HepG2 (cell line): ENCODE results near the gene BTRC. TPM values are rescaled to one million over a fixed set of nuclear protein-coding genes. Genes with fewer than 3 reads are reported as not detected.

ENCODE experiments used
- ATAC-seq: fragments of 200-7000 bp; cut with Tn5 transposase; 3 replicates; pipeline ENCODE4 v1.9.1; 2020; ENCODE audit warnings: mild to moderate bottlenecking, moderate library complexity
- BruUV-seq: library from RNA; stranded (reverse); fragments of 400-500 nt; replicated peaks from 2 replicates; lab custom pipeline; 2021; lab: Mats Ljungman, UMichigan
- CTCF ChIA-PET: fragments of 300-600 bp; formaldehyde crosslinking; extraction: SDS; loops from one replicate; lab custom pipeline; 2021; ENCODE audit warnings: low total read pairs, inconsistent platforms, low intra/inter-chr PET ratio; lab: Yijun Ruan, JAX
- POLR2A ChIA-PET: fragments of 350-600 bp; sonication (Branson Sonifier 250); formaldehyde crosslinking; loops from one replicate; lab custom pipeline; 2020; ENCODE audit warnings: antibody characterized with exemption, inconsistent platforms; lab: Yijun Ruan, JAX
- DNase-seq: peaks from one replicate; pipeline ENCODE4 v3.0.0-alpha.2; 2015; ENCODE audit warnings: low spot score
- FAIRE-seq: peaks from 3 replicates; lab custom pipeline; 2011; peaks lifted over from hg19 to GRCh38; lab: Jason Lieb, UNC
- H2AFZ ChIP-seq: one replicate; pipeline ENCODE4 v1.6.1; 2011; ENCODE audit warnings: low read length, inconsistent platforms
- H3K27ac ChIP-seq: fragments of 300-600 bp; 3 replicates; pipeline ENCODE4 v1.8.0; 2011; ENCODE audit warnings: mixed run types, mild to moderate bottlenecking, mixed read lengths, low read length, inconsistent platforms; ENCODE audit not compliant: insufficient read depth; ENCODE audit errors: extremely low read length
- H3K27me3 ChIP-seq, 2 experiments: fragments of 200-600 bp in 1 of 2; 2 replicates in 1 of 2; 3 replicates in 1 of 2; pipeline versions ENCODE4 v1.6.0 to v1.8.0; 2011; ENCODE audit warnings: low read length in 2 of 2, mild to moderate bottlenecking in 2 of 2, moderate library complexity in 2 of 2, inconsistent platforms in 1 of 2; ENCODE audit not compliant: insufficient read depth in 2 of 2, control insufficient read depth in 1 of 2
- H3K36me3 ChIP-seq, 2 experiments: fragments of 200-600 bp in 1 of 2; replicated peaks in 1 of 2; 2 replicates in 1 of 2; 3 replicates in 1 of 2; pipeline versions ENCODE4 v1.5.1 to v1.8.0; 2011; ENCODE audit warnings: low read length in 2 of 2, inconsistent platforms in 1 of 2; ENCODE audit not compliant: insufficient read depth in 2 of 2, control insufficient read depth in 1 of 2
- H3K4me1 ChIP-seq: 2 replicates; pipeline ENCODE4 v1.5.1; 2012; ENCODE audit warnings: low read length, inconsistent platforms; ENCODE audit not compliant: insufficient read depth
- H3K4me2 ChIP-seq: 2 replicates; pipeline ENCODE4 v1.6.0; 2011; ENCODE audit warnings: low read depth, low read length, inconsistent platforms
- H3K4me3 ChIP-seq, 3 experiments: fragments of 200-600 bp in 1 of 3; sonication (generic), shearing (Covaris generic) in 1 of 3; replicated peaks in 1 of 3; 2 replicates each; pipeline ENCODE4 v1.5.1; 2011 to 2016; ENCODE audit warnings: low read length in 3 of 3, inconsistent platforms in 2 of 3, low read depth in 2 of 3, mild to moderate bottlenecking in 2 of 3, control low read depth in 1 of 3, mixed read lengths in 1 of 3; ENCODE audit not compliant: insufficient read depth in 1 of 3
- H3K79me2 ChIP-seq: one replicate; pipeline ENCODE4 v1.6.1; 2011; ENCODE audit warnings: low read length, inconsistent platforms; ENCODE audit not compliant: insufficient read depth
- H3K9ac ChIP-seq: 2 replicates; pipeline ENCODE4 v1.6.0; 2011; ENCODE audit warnings: mild to moderate bottlenecking, low read depth, low read length, inconsistent platforms; ENCODE audit not compliant: insufficient read depth
- H3K9me3 ChIP-seq: 2 replicates; pipeline ENCODE4 v1.5.1; 2012; ENCODE audit warnings: mild to moderate bottlenecking, low read length
- H4K20me1 ChIP-seq: 2 replicates; pipeline ENCODE4 v1.6.0; 2011; ENCODE audit warnings: inconsistent platforms, mild to moderate bottlenecking, low read length, moderate library complexity; ENCODE audit not compliant: insufficient read depth
- ATF7 ChIP-seq, 2 experiments: fragments of 450-650 bp in 1 of 2; sonication (generic) in 1 of 2; formaldehyde crosslinking in 1 of 2; IDR thresholded peaks; 2 replicates each; pipeline versions ENCODE4 v1.4.0 to v1.6.1; 2016 to 2020; ENCODE audit warnings: antibody characterized with exemption in 1 of 2, mild to moderate bottlenecking in 1 of 2, missing genetic modification reagents in 1 of 2
- GZF1 ChIP-seq: sonication (generic); formaldehyde crosslinking; IDR thresholded peaks from 2 replicates; pipeline ENCODE4 v1.5.1; 2020; ENCODE audit warnings: mild to moderate bottlenecking, missing genetic modification reagents
- HDAC1 ChIP-seq: sonication (generic); formaldehyde crosslinking; IDR thresholded peaks from 2 replicates; pipeline ENCODE4 v1.5.1; 2020; ENCODE audit warnings: mild to moderate bottlenecking, missing genetic modification reagents
- HNRNPK ChIP-seq: fragments of 200-400 bp; formaldehyde crosslinking; IDR thresholded peaks from 2 replicates; pipeline ENCODE4 v1.6.1; 2018; ENCODE audit warnings: low read length, low read depth, moderate library complexity, mild to moderate bottlenecking; ENCODE audit not compliant: poor library complexity, severe bottlenecking
- LCORL ChIP-seq, 2 experiments: fragments of 450-650 bp in 1 of 2; sonication (generic) in 1 of 2; formaldehyde crosslinking in 1 of 2; IDR thresholded peaks; 2 replicates each; pipeline versions ENCODE4 v1.5.0 to v1.6.1; 2017 to 2020; ENCODE audit warnings: antibody characterized with exemption in 1 of 2, missing genetic modification reagents in 1 of 2
- SMC3 ChIP-seq: IDR thresholded peaks from 2 replicates; pipeline ENCODE4 v1.6.1; 2011; ENCODE audit warnings: low read length, improper control_type of control experiment
- ZBTB21 ChIP-seq: sonication (generic); formaldehyde crosslinking; IDR thresholded peaks from 2 replicates; pipeline ENCODE4 v1.4.0; 2020; ENCODE audit warnings: missing genetic modification reagents
- ZMYM4 ChIP-seq: sonication (generic); formaldehyde crosslinking; IDR thresholded peaks from 2 replicates; pipeline ENCODE4 v1.8.1; 2023; ENCODE audit warnings: mild to moderate bottlenecking, missing genetic modification reagents
- ZNF3 ChIP-seq: IDR thresholded peaks from 2 replicates; pipeline ENCODE4 v1.7.0; 2017; ENCODE audit warnings: inconsistent platforms
- ZNF33A ChIP-seq: sonication (generic); formaldehyde crosslinking; IDR thresholded peaks from 2 replicates; pipeline ENCODE4 v1.5.1; 2020; ENCODE audit warnings: missing genetic modification reagents, mild to moderate bottlenecking, moderate library complexity, borderline replicate concordance
- ZNF562 ChIP-seq: sonication (generic); formaldehyde crosslinking; IDR thresholded peaks from 2 replicates; pipeline ENCODE4 v1.8.0; 2022; ENCODE audit warnings: missing genetic modification reagents, borderline replicate concordance
- WGBS: methylation state at CpG from one replicate; pipeline ENCODE4 v1.1.6; 2017; ENCODE audit warnings: low lambda C conversion rate; 5-methylcytosine and 5-hydroxymethylcytosine counted together
- in situ Hi-C: cut with HindIII; loops from 2 replicates; pipeline ENCODE4 v1.10.0; 2017; ENCODE audit warnings: low pct_unique_long_range_greater_than_20kb; ENCODE audit not compliant: extremely low pct_ligation_motif_present
- intact Hi-C: fragments of 100-400 bp; cut with micrococcal nuclease; formaldehyde crosslinking; loops from one replicate; pipeline ENCODE4 v1.10.0; 2022; ENCODE audit not compliant: unreplicated experiment
- polyA plus RNA-seq, 8 experiments: library from polyadenylated mRNA; depleted of rRNA in 3 of 8; stranded (reverse) in 7 of 8; unstranded in 1 of 8; fragments of >200 nt; fragmentation: Illumina TruSeq in 4 of 8; extraction: Trizol in 4 of 8; gene quantifications; 2 replicates each; pipeline versions ENCODE4 v1.2.1 to v1.2.3, GENCODE V29; 2011 to 2016; ENCODE audit warnings: low read depth in 4 of 8, missing spikeins in 1 of 8, mixed read lengths in 1 of 8; ENCODE audit not compliant: insufficient read depth in 1 of 8
- total RNA-seq, 5 experiments: library from RNA; depleted of rRNA; stranded (reverse); fragments of >200 nt; fragmentation: Illumina TruSeq; extraction: Trizol; gene quantifications; 2 replicates each; pipeline ENCODE4 v1.2.3, GENCODE V29; 2016; ENCODE audit warnings: low read depth in 1 of 5

BTRC gene
- total and polyA plus RNA-seq, 2 of the 13 experiments (the other 11 are each of a cell fraction or from before 2014, with no cell fraction given): 12.0 to 14.4 TPM

DNA sequence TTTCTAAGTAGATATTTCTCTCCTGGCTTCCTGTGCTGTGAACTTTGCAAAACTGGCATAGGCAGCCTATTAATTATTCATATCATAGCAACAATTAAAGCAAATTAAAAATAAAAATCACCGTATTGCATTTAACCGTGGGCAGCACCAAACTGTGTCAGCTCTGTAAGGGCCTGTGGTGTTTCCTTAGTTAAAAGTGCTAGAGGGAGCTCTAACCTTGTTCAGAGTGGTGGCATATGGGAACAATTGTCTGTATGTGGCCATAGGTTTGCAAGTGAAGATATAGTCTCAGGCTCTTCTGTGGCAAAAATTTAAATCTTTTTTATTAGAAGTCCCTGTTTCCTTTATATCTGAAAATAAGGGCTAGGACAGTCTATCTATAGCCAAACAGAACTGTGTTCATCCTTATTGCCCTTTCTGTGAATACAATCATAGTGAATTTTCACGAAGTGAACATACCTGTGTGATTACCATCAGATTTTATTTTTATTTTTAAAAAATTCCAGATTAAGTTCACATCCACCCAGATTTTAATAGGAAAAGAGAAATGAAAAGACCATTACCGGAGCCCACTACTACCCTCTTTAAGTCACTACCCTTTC lies 141.5 kb downstream of the BTRC start (continued):
- TF ChIP-seq HDAC1 (CRISPR knock-in tag) (no peak), SMC3 (peak; percentile 16; the same call in 1 of the 2 replicates), ZNF33A (CRISPR knock-in tag) (no peak), ZNF3 (CRISPR knock-in tag) (no peak), ZMYM4 (CRISPR knock-in tag) (no peak), ZNF562 (no peak), GZF1 (peak; percentile 76; the same call in 1 of the 2 replicates)

DNA sequence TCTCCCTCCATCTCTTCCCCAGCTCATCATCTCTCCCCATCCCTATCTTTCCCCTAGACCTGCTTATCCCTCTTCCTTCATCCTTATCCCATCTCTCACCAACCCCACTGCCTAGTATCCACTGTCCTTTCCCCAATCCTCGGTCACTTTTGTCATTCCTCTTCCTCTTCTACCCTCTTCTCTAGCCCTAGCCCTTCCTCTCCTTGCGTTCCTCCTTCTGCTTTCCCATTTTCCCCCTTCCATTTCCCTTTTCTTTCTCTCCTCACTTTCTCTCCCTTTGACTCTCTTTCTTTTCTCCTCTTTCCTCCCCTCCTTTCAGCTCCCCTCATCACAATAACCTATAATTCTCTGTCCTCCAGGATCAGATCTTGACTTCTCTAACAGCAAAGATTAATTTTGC lies 150.5 kb downstream of the BTRC start:
- DNase-seq: no peak
- in situ Hi-C loops: no loop called here
- Histone ChIP-seq H3K4me1 (no peaks in the 10 kb centered on the region), H4K20me1 (no peaks in the 10 kb centered on the region), H3K4me2 (no peak overlapping the region), H3K9me3 (no peaks in the 10 kb centered on the region), H3K4me3 (no peak overlapping the region), H3K27ac (no peak overlapping the region), H3K79me2 (no peaks in the 10 kb centered on the region), H3K9ac (no peak overlapping the region), H3K36me3 (no peaks in the 10 kb centered on the region), H2AFZ (no peak overlapping the region), H3K27me3 (no peaks in the 10 kb centered on the region)
- BruUV-seq: no TSS peak
- WGBS: 93% methylated on average over 2 of the region's 2 CpGs
- intact Hi-C loops: no loop called here
- CTCF ChIA-PET: no interaction called here
- POLR2A ChIA-PET: no interaction called here
- TF ChIP-seq ZBTB21 (CRISPR knock-in tag) (no peak), HNRNPK (no peak), LCORL (IDR thresholded peaks at IDR 0.05) (0 out of 2 replicates have a peak, but pooled peaks have one; percentile 8), LCORL (CRISPR knock-in tag; IDR thresholded peaks at IDR 0.05) (no peak), ATF7 (IDR thresholded peaks at IDR 0.05) (0 out of 2 replicates have a peak, but pooled peaks have one; percentile 10), ATF7 (CRISPR knock-in tag; IDR thresholded peaks at IDR 0.05) (no peak)
- FAIRE-seq: no peak
- no peak for ATAC-seq
